SK-N-SH treated with all-trans-retinoic acid at 6 μM for 48 hours (cell line): ENCODE measurements around the gene ARFGEF2.

Experiments
- ATAC-seq: fragments of 200-7000 bp; cut with Tn5 transposase; 3 replicates; pipeline ENCODE4 v1.9.1; 2020; ENCODE audit warnings: mild to moderate bottlenecking, moderate library complexity
- ARNTL ChIP-seq: fragments of 450-650 bp; formaldehyde crosslinking; IDR thresholded peaks from 2 replicates; pipeline ENCODE4 v1.5.0; 2020; ENCODE audit warnings: low read depth, mild to moderate bottlenecking, moderate library complexity, borderline replicate concordance
- BACH2 ChIP-seq: fragments of 250-450 bp; sonication (Bioruptor Pico); IDR thresholded peaks from 2 replicates; pipeline ENCODE4 v1.9.0; 2021; ENCODE audit warnings: mild to moderate bottlenecking, borderline replicate concordance
- CSDC2 ChIP-seq: fragments of 250-450 bp; sonication (Bioruptor Pico); IDR thresholded peaks from 2 replicates; pipeline ENCODE4 v1.5.0; 2020; ENCODE audit warnings: mild to moderate bottlenecking, moderate library complexity
- ESRRG ChIP-seq: fragments of 250-450 bp; sonication (Bioruptor Pico); IDR thresholded peaks from 2 replicates; pipeline ENCODE4 v1.6.1; 2021; ENCODE audit warnings: mild to moderate bottlenecking
- GLIS3 ChIP-seq: fragments of 250-450 bp; sonication (Bioruptor Pico); IDR thresholded peaks from 2 replicates; pipeline ENCODE4 v1.5.0; 2020; ENCODE audit warnings: mild to moderate bottlenecking, moderate library complexity
- ISL1 ChIP-seq: fragments of 250-450 bp; sonication (Bioruptor Pico); IDR thresholded peaks from 2 replicates; pipeline ENCODE4 v2.1.2; 2022; ENCODE audit warnings: mild to moderate bottlenecking, moderate library complexity
- OSR1 ChIP-seq: fragments of 250-450 bp; sonication (Bioruptor Pico); IDR thresholded peaks from 2 replicates; pipeline ENCODE4 v1.8.0; 2022; ENCODE audit warnings: moderate library complexity, mild to moderate bottlenecking, inconsistent platforms
- PPARA ChIP-seq: fragments of 250-450 bp; sonication (Bioruptor Pico); IDR thresholded peaks from 2 replicates; pipeline ENCODE4 v1.5.0; 2020; ENCODE audit warnings: mild to moderate bottlenecking, borderline replicate concordance
- RARB ChIP-seq: fragments of 250-450 bp; sonication (Bioruptor Pico); IDR thresholded peaks from 2 replicates; pipeline ENCODE4 v1.8.0; 2021; ENCODE audit warnings: mild to moderate bottlenecking, moderate library complexity
- SNAI2 ChIP-seq: fragments of 250-450 bp; sonication (Bioruptor Pico); IDR thresholded peaks from 2 replicates; pipeline ENCODE4 v1.5.0; 2020; ENCODE audit warnings: mild to moderate bottlenecking, moderate library complexity
- TCF4 ChIP-seq: fragments of 250-450 bp; sonication (Bioruptor Pico); IDR thresholded peaks from 2 replicates; pipeline ENCODE4 v1.8.0; 2021; ENCODE audit warnings: mild to moderate bottlenecking, moderate library complexity, borderline replicate concordance
- ZC3H10 ChIP-seq: fragments of 250-450 bp; sonication (Bioruptor Pico); IDR thresholded peaks from 2 replicates; pipeline ENCODE4 v1.5.1; 2021; ENCODE audit warnings: mild to moderate bottlenecking, moderate library complexity
- ZFP3 ChIP-seq: fragments of 250-450 bp; sonication (Bioruptor Pico); IDR thresholded peaks from 2 replicates; pipeline ENCODE4 v1.5.0; 2020; ENCODE audit warnings: mild to moderate bottlenecking, moderate library complexity
- ZFP30 ChIP-seq: fragments of 450-650 bp; formaldehyde crosslinking; IDR thresholded peaks from 2 replicates; pipeline ENCODE4 v1.5.0; 2022; ENCODE audit warnings: mild to moderate bottlenecking, moderate library complexity
- ZNF565 ChIP-seq: fragments of 450-650 bp; formaldehyde crosslinking; conservative IDR thresholded peaks from 2 replicates; pipeline ENCODE4 v1.5.0; 2020; ENCODE audit warnings: low read depth, mild to moderate bottlenecking, moderate library complexity
- ZNF70 ChIP-seq: fragments of 450-650 bp; formaldehyde crosslinking; IDR thresholded peaks from 2 replicates; pipeline ENCODE4 v1.5.0; 2020; ENCODE audit warnings: mild to moderate bottlenecking, moderate library complexity
- ZNF8 ChIP-seq: fragments of 450-650 bp; formaldehyde crosslinking; IDR thresholded peaks from 2 replicates; pipeline ENCODE4 v1.5.0; 2020; ENCODE audit warnings: mild to moderate bottlenecking, moderate library complexity
- TF ChIP-seq, protein P1 (sequence below): fragments of 250-450 bp; sonication (Bioruptor Pico); IDR thresholded peaks from 2 replicates; pipeline ENCODE4 v1.8.0; 2021; ENCODE audit warnings: low read depth, mild to moderate bottlenecking, moderate library complexity, borderline replicate concordance
- TF ChIP-seq, protein P2 (sequence below): fragments of 250-450 bp; sonication (Bioruptor Pico); IDR thresholded peaks from 2 replicates; pipeline ENCODE4 v1.8.0; 2020; ENCODE audit warnings: mild to moderate bottlenecking, moderate library complexity, borderline replicate concordance
- TF ChIP-seq, protein P3 (sequence below): fragments of 250-450 bp; sonication (Bioruptor Pico); IDR thresholded peaks from 2 replicates; pipeline ENCODE4 v1.5.0; 2020; ENCODE audit warnings: mild to moderate bottlenecking, moderate library complexity
- TF ChIP-seq, protein P4 (sequence below): fragments of 250-450 bp; sonication (Bioruptor Pico); IDR thresholded peaks from 2 replicates; pipeline ENCODE4 v1.5.1; 2021; ENCODE audit warnings: mild to moderate bottlenecking, moderate library complexity
- TF ChIP-seq, protein P5 (sequence below): fragments of 250-450 bp; sonication (Bioruptor Pico); IDR thresholded peaks from 2 replicates; pipeline ENCODE4 v1.5.1; 2020; ENCODE audit warnings: low read depth, mild to moderate bottlenecking, moderate library complexity

The ARFGEF2 gene

DNA sequence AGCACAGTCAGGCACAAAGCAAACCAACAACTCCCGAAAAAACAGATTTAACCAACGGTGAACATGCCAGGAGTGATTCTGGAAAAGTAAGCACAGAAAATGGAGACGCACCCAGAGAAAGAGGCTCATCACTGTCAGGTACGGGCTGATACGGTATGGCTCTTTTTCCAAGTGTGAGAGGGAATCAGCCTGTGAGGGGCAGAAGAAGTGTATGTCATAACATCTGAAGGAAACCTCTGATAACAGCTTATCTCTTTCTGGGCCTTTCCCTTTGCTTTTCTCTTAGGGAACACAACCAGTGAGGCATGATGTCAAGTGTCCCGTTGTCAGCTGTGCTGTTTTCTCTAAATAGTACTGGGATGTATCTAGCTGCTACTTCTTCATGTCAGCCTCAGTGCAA lies 32.1 kb downstream of the ARFGEF2 start:
- TF ChIP-seq ZFP30 (CRISPR knock-in tag) (no peak), ZNF8 (CRISPR knock-in tag) (no peak), CSDC2 (no peak), TCF4 (no peak), SNAI2 (CRISPR knock-in tag) (no peak), BACH2 (CRISPR knock-in tag) (no peak)
- TF ChIP-seq, protein P1, sequence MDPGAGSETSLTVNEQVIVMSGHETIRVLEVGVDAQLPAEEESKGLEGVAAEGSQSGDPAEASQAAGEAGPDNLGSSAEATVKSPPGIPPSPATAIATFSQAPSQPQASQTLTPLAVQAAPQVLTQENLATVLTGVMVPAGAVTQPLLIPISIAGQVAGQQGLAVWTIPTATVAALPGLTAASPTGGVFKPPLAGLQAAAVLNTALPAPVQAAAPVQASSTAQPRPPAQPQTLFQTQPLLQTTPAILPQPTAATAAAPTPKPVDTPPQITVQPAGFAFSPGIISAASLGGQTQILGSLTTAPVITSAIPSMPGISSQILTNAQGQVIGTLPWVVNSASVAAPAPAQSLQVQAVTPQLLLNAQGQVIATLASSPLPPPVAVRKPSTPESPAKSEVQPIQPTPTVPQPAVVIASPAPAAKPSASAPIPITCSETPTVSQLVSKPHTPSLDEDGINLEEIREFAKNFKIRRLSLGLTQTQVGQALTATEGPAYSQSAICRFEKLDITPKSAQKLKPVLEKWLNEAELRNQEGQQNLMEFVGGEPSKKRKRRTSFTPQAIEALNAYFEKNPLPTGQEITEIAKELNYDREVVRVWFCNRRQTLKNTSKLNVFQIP = no peak
- TF ChIP-seq, protein P2, sequence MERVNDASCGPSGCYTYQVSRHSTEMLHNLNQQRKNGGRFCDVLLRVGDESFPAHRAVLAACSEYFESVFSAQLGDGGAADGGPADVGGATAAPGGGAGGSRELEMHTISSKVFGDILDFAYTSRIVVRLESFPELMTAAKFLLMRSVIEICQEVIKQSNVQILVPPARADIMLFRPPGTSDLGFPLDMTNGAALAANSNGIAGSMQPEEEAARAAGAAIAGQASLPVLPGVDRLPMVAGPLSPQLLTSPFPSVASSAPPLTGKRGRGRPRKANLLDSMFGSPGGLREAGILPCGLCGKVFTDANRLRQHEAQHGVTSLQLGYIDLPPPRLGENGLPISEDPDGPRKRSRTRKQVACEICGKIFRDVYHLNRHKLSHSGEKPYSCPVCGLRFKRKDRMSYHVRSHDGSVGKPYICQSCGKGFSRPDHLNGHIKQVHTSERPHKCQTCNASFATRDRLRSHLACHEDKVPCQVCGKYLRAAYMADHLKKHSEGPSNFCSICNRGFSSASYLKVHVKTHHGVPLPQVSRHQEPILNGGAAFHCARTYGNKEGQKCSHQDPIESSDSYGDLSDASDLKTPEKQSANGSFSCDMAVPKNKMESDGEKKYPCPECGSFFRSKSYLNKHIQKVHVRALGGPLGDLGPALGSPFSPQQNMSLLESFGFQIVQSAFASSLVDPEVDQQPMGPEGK (CRISPR knock-in tag) = no peak
- ATAC-seq = no peak

DNA sequence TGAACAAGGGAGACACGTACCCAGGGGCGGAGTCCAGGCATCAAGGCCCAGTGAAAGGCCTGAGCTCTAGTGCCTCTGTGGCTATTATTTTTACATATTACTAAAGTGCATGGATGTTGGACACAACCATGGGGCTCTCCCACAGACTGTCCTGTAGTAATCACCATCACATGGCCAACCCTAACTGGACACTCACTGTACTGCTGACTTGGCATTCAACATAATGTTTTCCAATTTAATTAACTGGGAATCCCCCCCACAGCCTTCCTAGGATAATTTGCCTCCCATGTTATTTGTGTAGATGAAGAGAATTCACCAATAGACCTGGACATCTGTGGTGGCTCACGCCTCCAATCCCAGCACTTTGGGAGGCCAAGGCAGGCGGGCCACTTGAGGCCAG lies 34.5 kb downstream of the ARFGEF2 start:
- TF ChIP-seq ZNF565 (CRISPR knock-in tag) (no peak), GLIS3 (CRISPR knock-in tag) (no peak), TCF4 (no peak), PPARA (CRISPR knock-in tag) (no peak), OSR1 (CRISPR knock-in tag) (no peak), RARB (no peak), SNAI2 (CRISPR knock-in tag) (no peak), ARNTL (CRISPR knock-in tag) (no peak), ZFP3 (CRISPR knock-in tag) (no peak), BACH2 (CRISPR knock-in tag) (no peak), ISL1 (no peak), ZC3H10 (no peak), ZNF70 (CRISPR knock-in tag) (no peak), ESRRG (CRISPR knock-in tag) (no peak), ZFP30 (CRISPR knock-in tag) (no peak), CSDC2 (no peak)
- TF ChIP-seq, protein P3, sequence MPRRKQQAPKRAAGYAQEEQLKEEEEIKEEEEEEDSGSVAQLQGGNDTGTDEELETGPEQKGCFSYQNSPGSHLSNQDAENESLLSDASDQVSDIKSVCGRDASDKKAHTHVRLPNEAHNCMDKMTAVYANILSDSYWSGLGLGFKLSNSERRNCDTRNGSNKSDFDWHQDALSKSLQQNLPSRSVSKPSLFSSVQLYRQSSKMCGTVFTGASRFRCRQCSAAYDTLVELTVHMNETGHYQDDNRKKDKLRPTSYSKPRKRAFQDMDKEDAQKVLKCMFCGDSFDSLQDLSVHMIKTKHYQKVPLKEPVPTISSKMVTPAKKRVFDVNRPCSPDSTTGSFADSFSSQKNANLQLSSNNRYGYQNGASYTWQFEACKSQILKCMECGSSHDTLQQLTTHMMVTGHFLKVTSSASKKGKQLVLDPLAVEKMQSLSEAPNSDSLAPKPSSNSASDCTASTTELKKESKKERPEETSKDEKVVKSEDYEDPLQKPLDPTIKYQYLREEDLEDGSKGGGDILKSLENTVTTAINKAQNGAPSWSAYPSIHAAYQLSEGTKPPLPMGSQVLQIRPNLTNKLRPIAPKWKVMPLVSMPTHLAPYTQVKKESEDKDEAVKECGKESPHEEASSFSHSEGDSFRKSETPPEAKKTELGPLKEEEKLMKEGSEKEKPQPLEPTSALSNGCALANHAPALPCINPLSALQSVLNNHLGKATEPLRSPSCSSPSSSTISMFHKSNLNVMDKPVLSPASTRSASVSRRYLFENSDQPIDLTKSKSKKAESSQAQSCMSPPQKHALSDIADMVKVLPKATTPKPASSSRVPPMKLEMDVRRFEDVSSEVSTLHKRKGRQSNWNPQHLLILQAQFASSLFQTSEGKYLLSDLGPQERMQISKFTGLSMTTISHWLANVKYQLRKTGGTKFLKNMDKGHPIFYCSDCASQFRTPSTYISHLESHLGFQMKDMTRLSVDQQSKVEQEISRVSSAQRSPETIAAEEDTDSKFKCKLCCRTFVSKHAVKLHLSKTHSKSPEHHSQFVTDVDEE = no peak
- TF ChIP-seq, protein P1 = no peak
- TF ChIP-seq, protein P4, sequence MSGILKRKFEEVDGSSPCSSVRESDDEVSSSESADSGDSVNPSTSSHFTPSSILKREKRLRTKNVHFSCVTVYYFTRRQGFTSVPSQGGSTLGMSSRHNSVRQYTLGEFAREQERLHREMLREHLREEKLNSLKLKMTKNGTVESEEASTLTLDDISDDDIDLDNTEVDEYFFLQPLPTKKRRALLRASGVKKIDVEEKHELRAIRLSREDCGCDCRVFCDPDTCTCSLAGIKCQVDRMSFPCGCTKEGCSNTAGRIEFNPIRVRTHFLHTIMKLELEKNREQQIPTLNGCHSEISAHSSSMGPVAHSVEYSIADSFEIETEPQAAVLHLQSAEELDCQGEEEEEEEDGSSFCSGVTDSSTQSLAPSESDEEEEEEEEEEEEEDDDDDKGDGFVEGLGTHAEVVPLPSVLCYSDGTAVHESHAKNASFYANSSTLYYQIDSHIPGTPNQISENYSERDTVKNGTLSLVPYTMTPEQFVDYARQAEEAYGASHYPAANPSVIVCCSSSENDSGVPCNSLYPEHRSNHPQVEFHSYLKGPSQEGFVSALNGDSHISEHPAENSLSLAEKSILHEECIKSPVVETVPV (CRISPR knock-in tag) = no peak
- TF ChIP-seq, protein P5, sequence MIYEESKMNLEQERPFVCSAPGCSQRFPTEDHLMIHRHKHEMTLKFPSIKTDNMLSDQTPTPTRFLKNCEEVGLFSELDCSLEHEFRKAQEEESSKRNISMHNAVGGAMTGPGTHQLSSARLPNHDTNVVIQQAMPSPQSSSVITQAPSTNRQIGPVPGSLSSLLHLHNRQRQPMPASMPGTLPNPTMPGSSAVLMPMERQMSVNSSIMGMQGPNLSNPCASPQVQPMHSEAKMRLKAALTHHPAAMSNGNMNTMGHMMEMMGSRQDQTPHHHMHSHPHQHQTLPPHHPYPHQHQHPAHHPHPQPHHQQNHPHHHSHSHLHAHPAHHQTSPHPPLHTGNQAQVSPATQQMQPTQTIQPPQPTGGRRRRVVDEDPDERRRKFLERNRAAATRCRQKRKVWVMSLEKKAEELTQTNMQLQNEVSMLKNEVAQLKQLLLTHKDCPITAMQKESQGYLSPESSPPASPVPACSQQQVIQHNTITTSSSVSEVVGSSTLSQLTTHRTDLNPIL (CRISPR knock-in tag) = no peak
- ATAC-seq = no peak
